CD4-positive, alpha-beta T cell (primary cell): Measurements from ENCODE around the gene LETM1. TPM values are rescaled to one million over a fixed set of nuclear protein-coding genes. Genes with fewer than 3 reads are reported as not detected.

Source experiments
- ATAC-seq: fragments of 200-7000 bp; cut with Tn5 transposase; one replicate; pipeline ENCODE4 v1.10.0; 2022; ENCODE audit warnings: mild to moderate bottlenecking; ENCODE audit not compliant: poor library complexity
- CTCF ChIA-PET: fragments of 350-600 bp; sonication (Branson Sonifier 250); formaldehyde crosslinking; loops from one replicate; lab custom pipeline; 2021; ENCODE audit warnings: antibody characterized with exemption, inconsistent platforms; lab: Charles Lee
- POLR2A ChIA-PET: fragments of 350-600 bp; sonication (Branson Sonifier 250); formaldehyde crosslinking; loops from one replicate; lab custom pipeline; 2021; ENCODE audit warnings: antibody characterized with exemption, inconsistent platforms; lab: Charles Lee
- DNase-seq, 14 experiments: peaks; one replicate each; pipeline ENCODE4 v3.0.0-alpha.2; 2013 to 2020; ENCODE audit warnings: mixed read lengths in 2 of 14
- H3K27ac ChIP-seq, 2 donors: one replicate each; pipeline versions ENCODE4 v1.5.1 to v1.7.0; 2013; ENCODE audit warnings: low read length in 2 of 2, low read depth in 1 of 2, mild to moderate bottlenecking in 1 of 2
- H3K27me3 ChIP-seq, 2 experiments: 1 replicate in 1 of 2; 2 replicates in 1 of 2; pipeline versions ENCODE4 v1.6.1 to v1.7.0; 2013; ENCODE audit warnings: low read length in 2 of 2, control low read depth in 1 of 2, mild to moderate bottlenecking in 1 of 2, moderate library complexity in 1 of 2; ENCODE audit not compliant: insufficient read depth in 2 of 2, control insufficient read depth in 1 of 2
- H3K36me3 ChIP-seq: one replicate; pipeline ENCODE4 v1.6.1; 2013; ENCODE audit warnings: low read length, control low read depth; ENCODE audit not compliant: insufficient read depth
- H3K4me1 ChIP-seq: one replicate; pipeline ENCODE4 v1.6.1; 2013; ENCODE audit warnings: low read length, control low read depth; ENCODE audit not compliant: insufficient read depth
- H3K4me3 ChIP-seq: one replicate; pipeline ENCODE4 v1.5.1; 2013; ENCODE audit warnings: mild to moderate bottlenecking, low read length, moderate library complexity
- H3K9me3 ChIP-seq, 2 experiments: 1 replicate in 1 of 2; 2 replicates in 1 of 2; pipeline versions ENCODE4 v1.6.1 to v1.7.0; 2013; ENCODE audit warnings: low read length in 2 of 2, mild to moderate bottlenecking in 2 of 2, control low read depth in 1 of 2, moderate library complexity in 1 of 2; ENCODE audit not compliant: control insufficient read depth in 1 of 2, insufficient read depth in 1 of 2
- H3K27ac Mint-ChIP-seq: one replicate; pipeline ENCODE4 v1.8.0; 2020; ENCODE audit warnings: mixed read lengths
- H3K27me3 Mint-ChIP-seq: one replicate; pipeline ENCODE4 v1.8.0; 2021; ENCODE audit warnings: mixed read lengths
- H3K36me3 Mint-ChIP-seq: one replicate; pipeline ENCODE4 v1.8.0; 2021; ENCODE audit warnings: low read depth, mixed read lengths
- H3K4me1 Mint-ChIP-seq: one replicate; pipeline ENCODE4 v1.8.0; 2021; ENCODE audit warnings: low read depth, mixed read lengths
- H3K4me3 Mint-ChIP-seq: one replicate; pipeline ENCODE4 v1.8.0; 2020; ENCODE audit warnings: mild to moderate bottlenecking, mixed read lengths
- H3K9me3 Mint-ChIP-seq: one replicate; pipeline ENCODE4 v1.8.0; 2020; ENCODE audit warnings: mixed read lengths
- intact Hi-C, 2 experiments: fragments of 100-400 bp; cut with DNase I in 1 of 2; cut with micrococcal nuclease in 1 of 2; formaldehyde crosslinking; loops; one replicate each; pipeline versions ENCODE4 v1.15.1 to v1.9.0; 2023 to 2025; cut with DNase I, micrococcal nuclease
- total RNA-seq, 174 experiments: library from RNA in 2 of 174; stranded (reverse) in 2 of 174; gene quantifications; one replicate each; pipeline ENCODE4 v1.2.3 and lab custom pipeline; 2021 to 2026
- TF ChIP-seq, protein P1 (sequence below): fragments of 200-600 bp; IDR thresholded peaks from one replicate; pipeline ENCODE4 v1.8.0; 2022; ENCODE audit warnings: antibody characterized with exemption, mild to moderate bottlenecking

The LETM1 gene
- total RNA-seq, 2 experiments from 2014 or later = 21.2 to 25.2 TPM

- peaks cover 11% of the 10 kb centered on the region for H3K27me3 Mint-ChIP-seq
- POLR2A ChIA-PET = no interaction called here
- intact Hi-C loops = no loop called here
- no peak overlapping the region for H3K27ac Mint-ChIP-seq
- CTCF ChIA-PET = no interaction called here
- Histone ChIP-seq H3K36me3 (no peaks in the 10 kb centered on the region), H3K4me3 (no peak overlapping the region), H3K27me3 (no peaks in the 10 kb centered on the region), H3K9me3 (peaks cover 0 to 5% of the 10 kb centered on the region in 2 experiments), H3K27ac (no peak overlapping the region), H3K4me1 (no peaks in the 10 kb centered on the region)
- no peaks in the 10 kb centered on the region for H3K36me3 Mint-ChIP-seq
- ATAC-seq (no peak), DNase-seq (no peak)
- TF ChIP-seq, protein P1, sequence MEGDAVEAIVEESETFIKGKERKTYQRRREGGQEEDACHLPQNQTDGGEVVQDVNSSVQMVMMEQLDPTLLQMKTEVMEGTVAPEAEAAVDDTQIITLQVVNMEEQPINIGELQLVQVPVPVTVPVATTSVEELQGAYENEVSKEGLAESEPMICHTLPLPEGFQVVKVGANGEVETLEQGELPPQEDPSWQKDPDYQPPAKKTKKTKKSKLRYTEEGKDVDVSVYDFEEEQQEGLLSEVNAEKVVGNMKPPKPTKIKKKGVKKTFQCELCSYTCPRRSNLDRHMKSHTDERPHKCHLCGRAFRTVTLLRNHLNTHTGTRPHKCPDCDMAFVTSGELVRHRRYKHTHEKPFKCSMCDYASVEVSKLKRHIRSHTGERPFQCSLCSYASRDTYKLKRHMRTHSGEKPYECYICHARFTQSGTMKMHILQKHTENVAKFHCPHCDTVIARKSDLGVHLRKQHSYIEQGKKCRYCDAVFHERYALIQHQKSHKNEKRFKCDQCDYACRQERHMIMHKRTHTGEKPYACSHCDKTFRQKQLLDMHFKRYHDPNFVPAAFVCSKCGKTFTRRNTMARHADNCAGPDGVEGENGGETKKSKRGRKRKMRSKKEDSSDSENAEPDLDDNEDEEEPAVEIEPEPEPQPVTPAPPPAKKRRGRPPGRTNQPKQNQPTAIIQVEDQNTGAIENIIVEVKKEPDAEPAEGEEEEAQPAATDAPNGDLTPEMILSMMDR = no peak
- no peaks in the 10 kb centered on the region for H3K4me1 Mint-ChIP-seq
- no peaks in the 10 kb centered on the region for H3K9me3 Mint-ChIP-seq
- H3K4me3 Mint-ChIP-seq = no peak overlapping the region
Observed at GRCh38 chr4:1787411-1788077, 68.4 kb downstream of the LETM1 start.

- intact Hi-C loops = no loop called here
- Histone ChIP-seq H3K27ac (no peak overlapping the region), H3K4me3 (no peak overlapping the region), H3K36me3 (no peaks in the 10 kb centered on the region), H3K4me1 (no peaks in the 10 kb centered on the region), H3K27me3 (no peaks in the 10 kb centered on the region), H3K9me3 (peaks cover 0 to 2% of the 10 kb centered on the region in 2 experiments)
- H3K36me3 Mint-ChIP-seq = no peaks in the 10 kb centered on the region
- no peak overlapping the region for H3K27ac Mint-ChIP-seq
- TF ChIP-seq, protein P1 = no peak
- H3K27me3 Mint-ChIP-seq = peaks cover 11% of the 10 kb centered on the region
- H3K4me1 Mint-ChIP-seq = no peaks in the 10 kb centered on the region
- ChIA-PET CTCF (no interaction called here), POLR2A (no interaction called here)
- H3K4me3 Mint-ChIP-seq = no peak overlapping the region
- H3K9me3 Mint-ChIP-seq = no peaks in the 10 kb centered on the region
- ATAC-seq = no peak
- no peak for DNase-seq
Observed at GRCh38 chr4:1786544-1787362, 69.2 kb downstream of the LETM1 start.

DNA sequence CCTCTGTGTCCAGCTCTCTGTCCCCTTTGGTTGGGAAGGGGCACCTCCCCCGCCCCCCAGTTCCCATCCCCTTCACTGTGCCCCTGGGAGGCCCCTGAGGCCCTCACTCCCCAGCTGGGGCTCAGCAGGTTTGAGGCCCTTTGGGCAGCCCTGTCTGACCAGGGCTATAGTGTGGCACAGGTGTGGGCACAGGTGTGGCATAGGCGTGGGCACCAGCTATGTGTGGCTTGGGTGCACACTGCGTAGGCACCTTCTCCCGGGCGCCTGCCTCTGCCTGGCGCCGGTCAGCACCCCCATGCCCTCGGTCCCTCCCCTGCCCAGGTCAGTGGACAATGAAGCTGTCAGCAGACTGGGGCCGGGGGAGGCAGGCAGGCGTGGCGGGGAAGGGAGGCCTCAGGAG lies 70.4 kb downstream of the LETM1 start:
- Histone ChIP-seq H3K27me3 (no peaks in the 10 kb centered on the region), H3K4me3 (no peak overlapping the region), H3K36me3 (no peaks in the 10 kb centered on the region), H3K27ac (no peak overlapping the region), H3K9me3 (no peaks in the 10 kb centered on the region), H3K4me1 (no peaks in the 10 kb centered on the region)
- no peak overlapping the region for H3K27ac Mint-ChIP-seq
- TF ChIP-seq, protein P1 = no peak
- H3K4me3 Mint-ChIP-seq = no peak overlapping the region
- intact Hi-C loops = no loop called here
- ATAC-seq (no peak), DNase-seq (no peak)
- CTCF ChIA-PET = no interaction called here
- H3K36me3 Mint-ChIP-seq = no peaks in the 10 kb centered on the region
- peaks cover under 1% of the 10 kb centered on the region for H3K27me3 Mint-ChIP-seq
- H3K9me3 Mint-ChIP-seq = no peaks in the 10 kb centered on the region
- no peaks in the 10 kb centered on the region for H3K4me1 Mint-ChIP-seq
- POLR2A ChIA-PET = no interaction called here
